ENCODE measurements around the gene APLP2. TPM values are rescaled to one million over a fixed set of nuclear protein-coding genes. Genes with fewer than 3 reads are reported as not detected.

The APLP2 gene
- total RNA-seq, 1 experiment from 2014 or later: 345 TPM

- TF ChIP-seq ETV6 (CRISPR knock-in tag; IDR thresholded peaks at IDR 0.05) (no peak), NR1H2 (CRISPR knock-in tag; IDR thresholded peaks at IDR 0.05) (no peak), ZNF416 (CRISPR knock-in tag; IDR thresholded peaks at IDR 0.05) (no peak), E2F5 (CRISPR knock-in tag; IDR thresholded peaks at IDR 0.05) (no peak), USF1 (CRISPR knock-in tag; IDR thresholded peaks at IDR 0.05) (no peak), CREB1 (CRISPR knock-in tag; IDR thresholded peaks at IDR 0.05) (no peak), ARID4B (CRISPR knock-in tag; IDR thresholded peaks at IDR 0.05; ENCODE audit: borderline replicate concordance) (no peak), ZNF532 (CRISPR knock-in tag; IDR thresholded peaks at IDR 0.05; ENCODE audit: borderline replicate concordance) (no peak), CDX4 (CRISPR knock-in tag; IDR thresholded peaks at IDR 0.05; ENCODE audit: borderline replicate concordance) (no peak)
- peaks cover 19% of the 10 kb centered on the region for H3K4me1 Mint-ChIP-seq
- DNase-seq (ENCODE audit: low spot score) (no peak), ATAC-seq (no peak)
- peaks cover 44% of the 10 kb centered on the region for H3K36me3 Mint-ChIP-seq
- no peak overlapping the region for H3K4me3 Mint-ChIP-seq
- no peaks in the 10 kb centered on the region for H3K9me3 Mint-ChIP-seq
- no peaks in the 10 kb centered on the region for H3K27me3 Mint-ChIP-seq (ENCODE audit: low read depth)
- POLR2A ChIA-PET: no interaction called here
- no peak overlapping the region for H3K27ac Mint-ChIP-seq
- CTCF ChIA-PET: interaction anchor here (2.8 kb wide), 1 partner anchor 12 kb away, joined by 16 read pairs; no protein-coding TSS in a partner anchor
Observed at GRCh38 chr11:130120045-130120444, 50.4 kb downstream of the APLP2 start.

GRCh38 chr11:130121445-130121978, 51.8 kb downstream of the APLP2 start:
- Mint-ChIP-seq H3K9me3 (no peaks in the 10 kb centered on the region), H3K4me1 (peaks cover 14% of the 10 kb centered on the region), H3K4me3 (no peak overlapping the region), H3K27ac (no peak overlapping the region), H3K27me3 (ENCODE audit: low read depth) (no peaks in the 10 kb centered on the region), H3K36me3 (peaks cover 49% of the 10 kb centered on the region)
- POLR2A ChIA-PET: interaction anchor here (1.0 kb wide), 1 partner anchor 200 kb away, joined by 3 read pairs; no protein-coding TSS in a partner anchor
- CTCF ChIA-PET: interaction anchor here (1.0 to 2.8 kb wide), 2 partner anchors 10 to 25 kb away, joined by 4 to 16 read pairs; no protein-coding TSS in a partner anchor
- ATAC-seq: no peak
- no peak for DNase-seq (ENCODE audit: low spot score)
- TF ChIP-seq JAZF1 (CRISPR knock-in tag; IDR thresholded peaks at IDR 0.05) (no peak), ZNF396 (CRISPR knock-in tag; IDR thresholded peaks at IDR 0.05; ENCODE audit: borderline replicate concordance) (no peak), ERG (CRISPR knock-in tag; IDR thresholded peaks at IDR 0.05) (no peak), ZNF671 (CRISPR knock-in tag; IDR thresholded peaks at IDR 0.05) (no peak), GTF2I (CRISPR knock-in tag; conservative IDR thresholded peaks at IDR 0.05) (no peak), NFE2L1 (CRISPR knock-in tag; IDR thresholded peaks at IDR 0.05) (no peak), CTCF (IDR thresholded peaks at IDR 0.05) (no peak), EMX1 (CRISPR knock-in tag; IDR thresholded peaks at IDR 0.05) (no peak), USF2 (CRISPR knock-in tag; IDR thresholded peaks at IDR 0.05) (no peak), ZBTB21 (CRISPR knock-in tag; IDR thresholded peaks at IDR 0.05; ENCODE audit: borderline replicate concordance) (no peak)

Measured in WTC11 (cell line).